RWPE1 (cell line): ENCODE data around the gene BORCS5.
A peak's percentile ranks its signal among the peaks of the same experiment; 100 is the strongest.

Experiments
- CTCF ChIA-PET: fragments of 350-600 bp; sonication (Branson Sonifier 250); formaldehyde crosslinking; extraction: SDS; loops from one replicate; lab custom pipeline; 2021; lab: Yijun Ruan, JAX
- POLR2A ChIA-PET: fragments of 400-600 bp; formaldehyde crosslinking; extraction: SDS; loops from one replicate; lab custom pipeline; 2020; ENCODE audit warnings: antibody characterized with exemption; ENCODE audit not compliant: low non-redundant PET; lab: Yijun Ruan, JAX
- DNase-seq: peaks from one replicate; pipeline ENCODE4 v3.0.0; 2012; ENCODE audit warnings: low spot score
- H3K27ac ChIP-seq: fragments of 450-650 bp; 2 replicates; pipeline ENCODE4 v1.5.1; 2017
- CTCF ChIP-seq: fragments of 450-650 bp; conservative IDR thresholded peaks from 2 replicates; pipeline ENCODE4 v1.5.1; 2017; ENCODE audit warnings: low read depth, mild to moderate bottlenecking

BORCS5 gene

DNA sequence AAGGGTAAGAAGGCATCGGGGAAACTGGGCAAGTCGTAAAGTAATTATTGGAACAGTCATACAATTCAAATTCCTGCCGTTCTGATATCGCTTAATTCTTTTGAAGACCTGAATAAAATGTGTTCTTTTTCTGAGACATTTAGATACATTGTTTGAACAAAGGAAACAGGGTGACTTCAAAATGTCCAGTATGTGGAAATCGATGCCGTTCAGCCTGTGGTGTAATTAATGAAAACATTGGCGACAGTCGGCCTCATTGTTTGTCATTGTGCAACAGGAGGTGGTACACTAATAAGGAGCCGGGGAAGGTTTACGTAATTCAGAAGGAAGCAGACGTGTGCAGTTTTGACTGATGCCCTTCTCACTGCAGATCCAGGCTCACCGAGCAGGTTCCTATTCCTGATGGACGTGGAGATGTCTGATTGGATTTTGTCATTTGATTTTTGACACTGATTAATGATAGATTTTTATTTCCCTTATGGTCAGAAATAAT lies 92.7 kb downstream of the BORCS5 start:
- no peak for TF ChIP-seq CTCF
- DNase-seq, result peak; percentile 51
- ChIA-PET CTCF (no interaction called here), POLR2A (no interaction called here)
- H3K27ac ChIP-seq, result no peak overlapping the region

GRCh38 chr12:12450043-12450471 lies 93.2 kb downstream of the BORCS5 start:
- DNase-seq, result no peak
- POLR2A ChIA-PET, result no interaction called here
- no peak overlapping the region for H3K27ac ChIP-seq
- no peak for TF ChIP-seq CTCF
- CTCF ChIA-PET, result no interaction called here

- ChIA-PET CTCF (no interaction called here), POLR2A (no interaction called here)
- TF ChIP-seq CTCF, result no peak
- DNase-seq, result no peak
- no peak overlapping the region for H3K27ac ChIP-seq
Observed at GRCh38 chr12:12451098-12451497, 94.2 kb downstream of the BORCS5 start.

DNA sequence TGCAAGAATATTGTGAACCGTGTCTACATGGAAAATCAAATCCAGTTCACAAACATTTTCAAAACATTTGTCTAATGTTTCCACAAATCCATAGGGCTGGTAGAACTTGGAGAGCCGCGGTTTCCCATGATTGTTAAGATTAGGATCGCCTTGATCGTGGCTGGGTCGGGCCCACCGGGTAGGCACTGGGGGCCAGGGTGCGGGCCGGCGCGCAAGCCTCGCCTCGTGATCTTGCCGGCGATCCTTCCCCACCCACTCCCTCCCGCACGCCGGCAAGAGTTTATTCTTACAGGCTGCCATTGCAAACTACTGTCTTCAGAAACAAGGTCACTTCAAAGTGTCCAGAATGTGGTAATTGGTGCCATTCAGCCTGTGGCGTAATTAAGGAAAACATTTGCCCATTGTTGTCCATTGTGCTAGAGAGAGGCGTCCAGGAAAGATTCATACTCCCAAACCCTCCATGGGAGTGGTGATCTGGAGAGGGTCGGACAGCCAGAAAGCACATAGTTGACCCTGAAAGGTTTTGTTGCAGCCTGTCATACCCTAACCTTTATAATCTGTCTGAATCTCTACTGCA lies 95.5 kb downstream of the BORCS5 start:
- TF ChIP-seq CTCF, result no peak
- ChIA-PET CTCF (no interaction called here), POLR2A (interaction anchor here (0.6 kb wide), 1 partner anchor 23 kb away, joined by 3 read pairs; no protein-coding TSS in a partner anchor)
- DNase-seq, result no peak
- no peak overlapping the region for H3K27ac ChIP-seq

DNA sequence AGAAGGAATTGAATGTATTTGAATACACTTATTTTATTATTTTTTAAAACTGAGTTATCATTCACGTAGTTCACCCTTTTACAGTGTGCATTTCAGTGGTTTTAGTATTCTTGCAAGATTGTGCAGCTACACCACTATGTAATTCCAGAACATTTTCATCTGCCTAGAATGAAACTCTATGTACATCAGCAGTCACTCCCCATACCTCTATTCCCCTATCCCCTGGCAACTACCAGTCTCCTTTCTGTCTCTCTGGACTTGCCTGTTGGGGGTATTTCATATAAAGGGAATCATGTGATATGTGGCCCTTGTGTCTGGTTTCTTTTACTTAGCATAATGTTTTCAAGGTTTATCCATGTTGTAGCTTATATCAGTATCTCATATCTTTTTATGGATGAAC lies 96.8 kb downstream of the BORCS5 start:
- POLR2A ChIA-PET, result no interaction called here

DNA sequence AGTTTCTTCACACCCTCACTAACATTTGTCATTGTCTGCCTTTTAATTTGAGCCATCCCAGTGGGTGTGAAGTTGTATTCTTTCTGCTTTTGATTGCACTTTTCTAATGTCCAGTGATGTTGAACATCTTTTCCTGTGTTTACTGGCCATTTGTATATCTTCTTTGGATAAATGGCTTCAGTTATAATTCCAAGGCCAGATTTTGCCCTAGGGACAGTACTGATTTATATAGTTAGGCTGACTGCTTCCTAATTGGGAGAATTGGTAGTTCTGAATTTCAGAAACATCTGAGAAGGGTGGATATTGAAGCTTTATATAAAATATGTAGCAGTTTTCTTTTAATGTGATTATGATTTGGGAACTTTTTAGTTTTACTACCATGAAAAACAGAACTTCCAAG lies 97.4 kb downstream of the BORCS5 start:
- CTCF ChIA-PET, result no interaction called here

More for the DNA sequence above, 96.8 kb downstream of the BORCS5 start:
- DNase-seq, result no peak
- no peak for TF ChIP-seq CTCF
- H3K27ac ChIP-seq, result no peak overlapping the region
- CTCF ChIA-PET, result interaction anchor here (1.1 kb wide), 1 partner anchor 12 kb away, joined by 3 read pairs; no protein-coding TSS in a partner anchor

More for the DNA sequence above, 97.4 kb downstream of the BORCS5 start:
- TF ChIP-seq CTCF, result no peak
- POLR2A ChIA-PET, result no interaction called here
- DNase-seq, result no peak
- H3K27ac ChIP-seq, result no peak overlapping the region
